SU-DHL-6 (cell line): Measurements from ENCODE around the gene PTGDS.

Experiments
- H2AFZ ChIP-seq: fragments of 200-600 bp; sonication (generic); 2 replicates; pipeline ENCODE4 v1.6.1; 2014; ENCODE audit warnings: low read depth, mild to moderate bottlenecking, moderate library complexity, mixed read lengths, antibody characterized with exemption, low read length; ENCODE audit not compliant: severe bottlenecking
- H3F3A ChIP-seq: fragments of 200-600 bp; shearing (Covaris generic); 2 replicates; pipeline ENCODE4 v1.6.0; 2016; ENCODE audit warnings: antibody characterized with exemption, mild to moderate bottlenecking; ENCODE audit not compliant: insufficient read depth
- H3K27ac ChIP-seq: fragments of 200-600 bp; sonication (generic); 2 replicates; pipeline ENCODE4 v1.5.1; 2016; ENCODE audit warnings: low read depth, mild to moderate bottlenecking, low read length, moderate library complexity, mixed read lengths
- H3K27me3 ChIP-seq: fragments of 200-600 bp; sonication (generic), shearing (Covaris generic); 2 replicates; pipeline ENCODE4 v1.6.0; 2014; ENCODE audit warnings: mild to moderate bottlenecking, low read length
- H3K36me3 ChIP-seq: fragments of 200-600 bp; sonication (generic); 2 replicates; pipeline ENCODE4 v1.6.1; 2014; ENCODE audit warnings: mild to moderate bottlenecking, low read length, mixed read lengths
- H3K4me2 ChIP-seq: fragments of 300-600, 200-600 bp; shearing (Covaris generic), sonication (generic); 2 replicates; pipeline ENCODE4 v1.6.0; 2014; ENCODE audit warnings: low read length, low read depth, mild to moderate bottlenecking; ENCODE audit not compliant: poor library complexity, severe bottlenecking
- H3K4me3 ChIP-seq: fragments of 200-600 bp; sonication (generic); 2 replicates; pipeline ENCODE4 v1.5.1; 2014; ENCODE audit warnings: antibody characterized with exemption, low read length, mild to moderate bottlenecking, mixed read lengths; ENCODE audit not compliant: insufficient read depth, poor library complexity, severe bottlenecking
- H3K79me2 ChIP-seq: fragments of 200-600 bp; sonication (generic); 2 replicates; pipeline ENCODE4 v1.6.1; 2014; ENCODE audit warnings: mild to moderate bottlenecking, low read length, moderate library complexity; ENCODE audit not compliant: insufficient read depth
- H3K9ac ChIP-seq: fragments of 200-600 bp; sonication (generic); 2 replicates; pipeline ENCODE4 v1.7.0; 2014; ENCODE audit warnings: mild to moderate bottlenecking, low read length
- H3K9me2 ChIP-seq: fragments of 200-600 bp; sonication (generic); replicated peaks from 2 replicates; pipeline ENCODE4 v1.6.1; 2014; ENCODE audit warnings: low read length; ENCODE audit not compliant: insufficient read depth
- H3K9me3 ChIP-seq: fragments of 200-600 bp; sonication (generic); 2 replicates; pipeline ENCODE4 v1.6.1; 2014; ENCODE audit warnings: low read length, mixed read lengths; ENCODE audit not compliant: insufficient read depth
- H4K20me1 ChIP-seq: fragments of 200-600 bp; sonication (generic); 2 replicates; pipeline ENCODE4 v1.6.1; 2014; ENCODE audit warnings: low read depth, mild to moderate bottlenecking, antibody characterized with exemption, low read length, moderate library complexity, mixed read lengths
- EZH2phosphoT487 ChIP-seq: fragments of 200-600 bp; sonication (generic), shearing (Covaris generic); conservative IDR thresholded peaks from 2 replicates; pipeline ENCODE4 v1.6.1; 2018; ENCODE audit warnings: mild to moderate bottlenecking, antibody characterized with exemption, low read length, moderate library complexity, mixed read lengths
- TF ChIP-seq, protein P1 (sequence below): fragments of 200-600 bp; sonication (generic); IDR thresholded peaks from one replicate; pipeline ENCODE4 v1.5.1; 2017; ENCODE audit warnings: antibody characterized with exemption, mild to moderate bottlenecking, low read length, moderate library complexity; ENCODE audit not compliant: insufficient read depth, poor library complexity, severe bottlenecking

PTGDS gene

GRCh38 chr9:136939996-136940525 is 37.2 kb upstream of the PTGDS start:
- Histone ChIP-seq H3K4me2 (no peak overlapping the region), H3K27ac (no peak overlapping the region)

GRCh38 chr9:136940526-136941230 is 36.6 kb upstream of the PTGDS start:
- H3K9me3 ChIP-seq: no peaks in the 10 kb centered on the region
- no peaks in the 10 kb centered on the region for H3K36me3 ChIP-seq
- H4K20me1 ChIP-seq: no peaks in the 10 kb centered on the region
- no peak overlapping the region for H3K4me2 ChIP-seq
- no peak overlapping the region for H3K9ac ChIP-seq
- peaks cover 8% of the 10 kb centered on the region for H3F3A ChIP-seq
- H3K27me3 ChIP-seq: no peaks in the 10 kb centered on the region
- no peak overlapping the region for H3K27ac ChIP-seq
- no peak for TF ChIP-seq EZH2phosphoT487
- TF ChIP-seq, protein P1, sequence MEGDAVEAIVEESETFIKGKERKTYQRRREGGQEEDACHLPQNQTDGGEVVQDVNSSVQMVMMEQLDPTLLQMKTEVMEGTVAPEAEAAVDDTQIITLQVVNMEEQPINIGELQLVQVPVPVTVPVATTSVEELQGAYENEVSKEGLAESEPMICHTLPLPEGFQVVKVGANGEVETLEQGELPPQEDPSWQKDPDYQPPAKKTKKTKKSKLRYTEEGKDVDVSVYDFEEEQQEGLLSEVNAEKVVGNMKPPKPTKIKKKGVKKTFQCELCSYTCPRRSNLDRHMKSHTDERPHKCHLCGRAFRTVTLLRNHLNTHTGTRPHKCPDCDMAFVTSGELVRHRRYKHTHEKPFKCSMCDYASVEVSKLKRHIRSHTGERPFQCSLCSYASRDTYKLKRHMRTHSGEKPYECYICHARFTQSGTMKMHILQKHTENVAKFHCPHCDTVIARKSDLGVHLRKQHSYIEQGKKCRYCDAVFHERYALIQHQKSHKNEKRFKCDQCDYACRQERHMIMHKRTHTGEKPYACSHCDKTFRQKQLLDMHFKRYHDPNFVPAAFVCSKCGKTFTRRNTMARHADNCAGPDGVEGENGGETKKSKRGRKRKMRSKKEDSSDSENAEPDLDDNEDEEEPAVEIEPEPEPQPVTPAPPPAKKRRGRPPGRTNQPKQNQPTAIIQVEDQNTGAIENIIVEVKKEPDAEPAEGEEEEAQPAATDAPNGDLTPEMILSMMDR: no peak
- no peaks in the 10 kb centered on the region for H3K9me2 ChIP-seq
- H2AFZ ChIP-seq: no peak overlapping the region
- H3K4me3 ChIP-seq: no peak overlapping the region
- peaks cover 8% of the 10 kb centered on the region for H3K79me2 ChIP-seq

More at GRCh38 chr9:136939996-136940525, 37.2 kb upstream of the PTGDS start:
- H3K9ac ChIP-seq: no peak overlapping the region
- no peaks in the 10 kb centered on the region for H3K27me3 ChIP-seq
- peaks cover 8% of the 10 kb centered on the region for H3K79me2 ChIP-seq
- no peak for TF ChIP-seq EZH2phosphoT487
- TF ChIP-seq, protein P1: no peak
- H3K4me3 ChIP-seq: no peak overlapping the region
- H4K20me1 ChIP-seq: no peaks in the 10 kb centered on the region
- no peaks in the 10 kb centered on the region for H3K36me3 ChIP-seq
- H3F3A ChIP-seq: peaks cover 10% of the 10 kb centered on the region
- no peaks in the 10 kb centered on the region for H3K9me3 ChIP-seq
- H3K9me2 ChIP-seq: no peaks in the 10 kb centered on the region
- no peak overlapping the region for H2AFZ ChIP-seq

DNA sequence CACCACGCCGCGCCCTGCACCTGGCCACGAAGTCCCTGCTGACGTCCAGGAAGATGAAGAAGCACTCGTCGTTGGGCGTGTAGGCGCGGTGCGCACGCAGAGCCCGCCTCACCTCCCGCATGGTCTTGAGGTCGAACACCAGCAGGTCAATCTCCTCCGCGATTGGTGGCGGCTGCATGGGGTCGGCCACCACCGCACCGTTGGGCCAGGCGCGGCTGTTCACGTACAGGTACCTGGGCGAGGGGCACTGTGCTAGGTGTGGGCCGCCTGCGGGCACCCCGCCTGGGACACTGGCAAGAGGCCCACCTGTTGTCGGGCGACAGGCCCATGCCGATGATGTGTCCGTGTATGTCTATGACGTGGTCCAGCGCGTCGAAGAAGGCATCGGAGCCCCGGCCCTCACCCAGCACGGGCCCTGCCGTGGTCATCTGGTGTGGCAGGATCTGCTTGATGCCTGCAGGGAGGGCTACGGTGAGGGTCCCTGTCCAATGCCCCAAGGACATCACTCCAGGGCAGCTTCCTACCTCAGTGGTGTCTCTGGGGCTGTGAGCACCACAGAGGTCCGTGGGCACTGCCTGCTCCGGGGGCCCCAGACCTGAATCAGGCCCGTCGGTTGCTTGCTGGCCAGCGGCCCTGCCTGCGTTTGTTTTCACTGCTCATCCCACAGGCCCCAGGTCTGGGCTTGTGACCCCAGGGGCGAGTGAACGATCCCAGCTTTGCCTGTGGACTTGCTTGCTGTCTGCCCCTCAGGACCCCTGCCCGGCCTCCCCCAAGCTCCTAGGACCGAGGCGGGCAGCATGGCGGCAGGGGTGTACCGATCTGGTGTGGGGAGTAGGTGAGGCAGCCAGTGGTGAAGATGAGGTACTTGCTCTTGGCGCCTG is 35.8 kb upstream of the PTGDS start:
- Histone ChIP-seq H2AFZ (no peak overlapping the region), H3K36me3 (no peaks in the 10 kb centered on the region), H3K27me3 (no peaks in the 10 kb centered on the region), H3F3A (peaks cover 3% of the 10 kb centered on the region), H3K79me2 (peaks cover 8% of the 10 kb centered on the region), H3K9ac (no peak overlapping the region), H3K4me2 (no peak overlapping the region), H3K9me2 (no peaks in the 10 kb centered on the region), H4K20me1 (no peaks in the 10 kb centered on the region), H3K4me3 (no peak overlapping the region), H3K9me3 (no peaks in the 10 kb centered on the region), H3K27ac (no peak overlapping the region)
- TF ChIP-seq, protein P1: no peak
- TF ChIP-seq EZH2phosphoT487: no peak
